G401 (cell line): ENCODE results near the gene HDAC6. TPM values are rescaled to one million over a fixed set of nuclear protein-coding genes. Genes with fewer than 3 reads are reported as not detected.
"Not testable (repeated sequence)": the region's sequence is repeated elsewhere in the genome, so short reads cannot be mapped to it uniquely, and the experiment has no call there.

ENCODE experiments used
- DNase-seq: peaks from one replicate; pipeline ENCODE4 v3.0.0-alpha.2; 2015; ENCODE audit warnings: low spot score
- in situ Hi-C: cut with HindIII; loops from 2 replicates; pipeline ENCODE4 v1.10.0; 2016; ENCODE audit warnings: low sequenced_read_pairs, mixed read lengths
- total RNA-seq: library from RNA; depleted of rRNA; stranded (reverse); fragments of >200 nt; shearing (Covaris generic); gene quantifications from 2 replicates; pipeline ENCODE4 v1.2.3, GENCODE V29; 2014

The HDAC6 gene
- total RNA-seq, 1 experiment from 2014 or later: 118 TPM

DNA sequence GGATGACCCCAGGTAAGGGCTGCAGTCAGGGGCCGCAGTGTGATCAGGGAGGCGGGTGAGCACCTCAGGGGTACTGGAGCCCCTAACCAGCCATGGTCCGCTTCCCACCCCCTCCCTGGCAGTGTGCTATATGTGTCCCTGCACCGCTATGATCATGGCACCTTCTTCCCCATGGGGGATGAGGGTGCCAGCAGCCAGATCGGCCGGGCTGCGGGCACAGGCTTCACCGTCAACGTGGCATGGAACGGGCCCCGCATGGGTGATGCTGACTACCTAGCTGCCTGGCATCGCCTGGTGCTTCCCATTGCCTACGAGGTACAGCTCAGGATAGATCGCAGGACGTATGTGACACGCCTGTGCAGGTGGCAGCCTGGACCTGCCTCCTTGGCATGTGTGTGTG, 16.2 kb downstream of the HDAC6 start:
- DNase-seq: no peak
- in situ Hi-C loops: no loop called here

GRCh38 chrX:48818866-48819265, 17.0 kb downstream of the HDAC6 start:
- in situ Hi-C loops: no loop called here
- DNase-seq: no peak

GRCh38 chrX:48819394-48819793, 17.5 kb downstream of the HDAC6 start:
- in situ Hi-C loops, DNase-seq: not testable (repeated sequence)

GRCh38 chrX:48823053-48823452, 21.2 kb downstream of the HDAC6 start:
- DNase-seq: no peak
- in situ Hi-C loops: no loop called here

- DNase-seq: no peak
- in situ Hi-C loops: no loop called here
Observed at GRCh38 chrX:48824066-48824465, 22.2 kb downstream of the HDAC6 start.

GRCh38 chrX:48826135-48826875, 24.4 kb downstream of the HDAC6 start, which contains the start of gene ERAS:
ERAS (plus strand) TSS chrX:48826513; CDS start chrX:48829124, 2,611 bp downstream.
- in situ Hi-C loops: no loop called here
- DNase-seq: no peak

GRCh38 chrX:48826876-48827653, 25.2 kb downstream of the HDAC6 start:
- DNase-seq: no peak
- in situ Hi-C loops: no loop called here

GRCh38 chrX:48827654-48827968, 25.7 kb downstream of the HDAC6 start:
- in situ Hi-C loops: no loop called here
- no peak for DNase-seq

GRCh38 chrX:48829016-48829735, 27.3 kb downstream of the HDAC6 start:
- in situ Hi-C loops: no loop called here
- DNase-seq: no peak

- DNase-seq: no peak
- in situ Hi-C loops: no loop called here
Observed at GRCh38 chrX:48831136-48831908, 29.5 kb downstream of the HDAC6 start.

- in situ Hi-C loops: no loop called here
- DNase-seq: no peak
Observed at GRCh38 chrX:48831909-48832291, 30.0 kb downstream of the HDAC6 start.

- in situ Hi-C loops: no loop called here
- DNase-seq: peak; percentile 38
Observed at GRCh38 chrX:48833542-48834138, 31.8 kb downstream of the HDAC6 start.

GRCh38 chrX:48834383-48834709, 32.5 kb downstream of the HDAC6 start:
- peak; percentile 38 for DNase-seq
- in situ Hi-C loops: no loop called here

DNA sequence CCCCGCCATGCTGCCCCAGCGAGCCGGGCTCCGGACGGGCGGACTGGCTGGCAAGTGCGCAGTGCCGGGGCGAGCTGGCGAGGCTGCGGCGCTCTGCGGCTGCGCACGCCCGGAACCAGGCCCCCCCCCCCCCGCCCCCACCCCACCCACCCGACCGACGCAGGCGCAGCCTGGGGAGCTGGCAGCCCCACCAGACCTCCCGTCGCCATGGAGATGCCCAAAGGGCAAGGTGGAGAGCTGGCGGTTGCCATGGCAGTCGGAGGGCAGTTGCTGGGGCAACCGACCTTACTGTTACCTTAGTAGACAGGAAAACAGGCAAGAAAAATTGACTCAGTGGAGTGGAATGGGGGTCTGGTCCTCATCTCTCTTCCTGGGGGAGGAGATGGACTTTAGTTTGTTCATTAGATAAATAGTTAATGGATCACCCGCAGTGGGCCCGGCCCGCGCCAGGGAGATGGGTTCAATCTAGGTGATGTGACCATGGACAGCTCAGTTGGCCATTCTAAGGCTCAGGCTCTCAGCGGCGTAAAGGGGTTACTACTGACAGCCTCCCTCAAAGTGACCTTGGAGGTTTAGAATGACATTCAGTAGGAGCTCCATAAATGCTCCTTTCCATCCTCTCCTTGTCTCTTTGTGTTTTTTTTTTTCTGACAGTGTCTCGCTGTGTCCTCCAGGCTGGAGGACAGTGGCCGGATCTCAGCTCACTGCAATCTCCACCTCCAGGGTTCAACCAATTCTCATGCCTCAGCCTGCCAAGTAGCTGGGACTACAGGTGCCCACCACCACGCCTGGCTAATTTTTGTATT, 33.9 kb downstream of the HDAC6 start, which contains the start of gene PCSK1N:
PCSK1N (minus strand) TSS at position 87 of the 806 bp plus-strand sequence; CDS start at position 9, 78 bp downstream.
- peak; percentile 81 for DNase-seq
- in situ Hi-C loops: no loop called here

DNA sequence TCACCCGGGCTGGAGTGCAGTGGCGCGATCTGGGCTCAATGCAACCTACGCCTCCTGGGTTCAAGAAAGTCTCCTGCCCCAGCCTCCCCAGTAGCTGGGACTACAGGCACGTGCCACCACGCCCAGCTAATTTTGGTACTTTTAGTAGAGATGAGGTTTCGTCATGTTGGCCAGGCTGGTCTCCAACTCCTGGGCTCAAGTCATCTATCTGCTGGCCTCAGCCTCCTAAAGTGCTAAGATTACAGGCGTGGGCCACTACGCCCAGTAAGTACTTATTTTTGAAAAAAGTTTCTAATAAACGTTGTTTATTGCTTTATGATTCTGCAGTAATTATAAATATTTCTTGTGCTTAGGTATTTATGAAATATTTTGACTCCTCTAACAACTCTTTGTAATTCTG, 37.8 kb downstream of the HDAC6 start:
- DNase-seq: no peak
- in situ Hi-C loops: no loop called here

- no peak for DNase-seq
- in situ Hi-C loops: no loop called here
Observed at GRCh38 chrX:48848847-48849246, 47.0 kb downstream of the HDAC6 start.

DNA sequence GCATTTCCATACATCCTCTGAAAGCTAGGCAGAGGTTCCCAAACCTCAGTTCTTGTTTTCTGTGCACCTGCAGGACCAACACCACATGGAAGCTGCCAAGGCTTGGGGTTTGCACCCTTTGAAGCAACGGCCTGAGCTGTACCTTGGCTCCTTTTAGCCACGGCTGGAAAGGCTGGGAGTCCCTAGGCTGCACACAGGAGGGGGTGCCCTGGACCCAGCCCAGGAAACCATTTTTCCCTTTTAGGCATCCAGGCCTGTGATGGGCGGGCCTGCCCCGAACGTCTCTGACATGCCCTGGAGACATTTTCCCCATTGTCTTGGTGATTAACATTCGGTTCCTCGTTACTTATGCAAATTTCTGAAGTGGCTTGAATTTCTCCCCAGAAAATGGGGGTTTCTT, 51.0 kb downstream of the HDAC6 start:
- DNase-seq: no peak
- in situ Hi-C loops: no loop called here

DNA sequence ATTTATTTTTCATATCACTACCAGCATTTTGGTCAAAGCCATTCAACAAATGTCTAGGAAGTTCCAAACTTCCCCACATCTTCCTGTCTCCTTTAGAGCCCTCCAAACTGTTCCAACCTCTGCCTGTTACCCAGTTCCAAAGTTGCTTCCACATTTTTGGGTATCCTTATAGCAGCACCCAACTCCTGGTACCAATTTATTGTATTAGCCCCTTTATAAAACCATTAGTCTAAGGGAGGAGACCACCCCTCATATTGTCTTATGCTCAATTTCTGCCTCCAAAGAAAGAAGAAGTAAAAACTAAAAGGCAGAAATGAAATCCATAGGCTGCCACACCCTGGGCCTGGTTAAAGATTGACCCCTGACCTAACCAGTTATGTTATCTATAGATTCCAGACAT, 51.6 kb downstream of the HDAC6 start:
- DNase-seq, in situ Hi-C loops: not testable (repeated sequence)
